ENCODE measurements around the gene MPG.

The MPG gene

GRCh38 chr16:65745-66144 lies 12.3 kb upstream of the MPG start:
- H3K9me3 ChIP-seq (ENCODE audit: control insufficient read depth, insufficient read depth, low read length): no peaks in the 10 kb centered on the region
- H3K4me3 ChIP-seq (ENCODE audit: low read length): no peak overlapping the region
- no peaks in the 10 kb centered on the region for H3F3A ChIP-seq (ENCODE audit: control insufficient read depth, insufficient read depth)
- TF ChIP-seq EZH2phosphoT487 (IDR thresholded peaks at IDR 0.05; ENCODE audit: borderline replicate concordance, low read length) (no peak), CTCF (IDR thresholded peaks at IDR 0.05; ENCODE audit: low read depth, low read length, poor library complexity, severe bottlenecking) (peak; percentile 94)
- H3K27ac ChIP-seq (ENCODE audit: low read depth, low read length): no peak overlapping the region
- H3K27me3 ChIP-seq (ENCODE audit: control insufficient read depth, low read length): peaks cover 29% of the 10 kb centered on the region
- no peaks in the 10 kb centered on the region for H3K79me2 ChIP-seq (ENCODE audit: control insufficient read depth, low read length)
- no peaks in the 10 kb centered on the region for H4K20me1 ChIP-seq (ENCODE audit: control insufficient read depth, insufficient read depth, low read depth, low read length)
- no peaks in the 10 kb centered on the region for H3K4me1 ChIP-seq (ENCODE audit: control insufficient read depth, low read length)
- H3K4me2 ChIP-seq (ENCODE audit: low read length): no peak overlapping the region
- H3K36me3 ChIP-seq (ENCODE audit: control insufficient read depth, low read length): no peaks in the 10 kb centered on the region
- H3K9me2 ChIP-seq (replicated peaks; ENCODE audit: control insufficient read depth, low read length): no peaks in the 10 kb centered on the region

GRCh38 chr16:66309-67182 lies 11.5 kb upstream of the MPG start:
- H3K4me2 ChIP-seq (ENCODE audit: low read length): no peak overlapping the region
- no peaks in the 10 kb centered on the region for H3K36me3 ChIP-seq (ENCODE audit: control insufficient read depth, low read length)
- no peak overlapping the region for H3K27ac ChIP-seq (ENCODE audit: low read depth, low read length)

GRCh38 chr16:67183-67791 lies 10.7 kb upstream of the MPG start:
- Histone ChIP-seq H3K9me2 (replicated peaks; ENCODE audit: control insufficient read depth, low read length) (no peaks in the 10 kb centered on the region), H3K4me3 (ENCODE audit: low read length) (no peak overlapping the region), H3K36me3 (ENCODE audit: control insufficient read depth, low read length) (no peaks in the 10 kb centered on the region), H3K27me3 (ENCODE audit: control insufficient read depth, low read length) (peaks cover 42% of the 10 kb centered on the region), H3K27ac (ENCODE audit: low read depth, low read length) (no peak overlapping the region), H3K4me2 (ENCODE audit: low read length) (no peak overlapping the region), H3K4me1 (ENCODE audit: control insufficient read depth, low read length) (no peaks in the 10 kb centered on the region), H3K79me2 (ENCODE audit: control insufficient read depth, low read length) (no peaks in the 10 kb centered on the region), H3F3A (ENCODE audit: control insufficient read depth, insufficient read depth) (no peaks in the 10 kb centered on the region), H3K9me3 (ENCODE audit: control insufficient read depth, insufficient read depth, low read length) (no peaks in the 10 kb centered on the region), H4K20me1 (ENCODE audit: control insufficient read depth, insufficient read depth, low read depth, low read length) (no peaks in the 10 kb centered on the region)
- TF ChIP-seq EZH2phosphoT487 (IDR thresholded peaks at IDR 0.05; ENCODE audit: borderline replicate concordance, low read length) (no peak), CTCF (IDR thresholded peaks at IDR 0.05; ENCODE audit: low read depth, low read length, poor library complexity, severe bottlenecking) (no peak)

More at GRCh38 chr16:66309-67182, 11.5 kb upstream of the MPG start:
- Histone ChIP-seq H3K9me2 (replicated peaks; ENCODE audit: control insufficient read depth, low read length) (no peaks in the 10 kb centered on the region), H3K79me2 (ENCODE audit: control insufficient read depth, low read length) (no peaks in the 10 kb centered on the region), H3K4me1 (ENCODE audit: control insufficient read depth, low read length) (no peaks in the 10 kb centered on the region), H3K4me3 (ENCODE audit: low read length) (no peak overlapping the region), H4K20me1 (ENCODE audit: control insufficient read depth, insufficient read depth, low read depth, low read length) (no peaks in the 10 kb centered on the region), H3K9me3 (ENCODE audit: control insufficient read depth, insufficient read depth, low read length) (no peaks in the 10 kb centered on the region), H3F3A (ENCODE audit: control insufficient read depth, insufficient read depth) (no peaks in the 10 kb centered on the region), H3K27me3 (ENCODE audit: control insufficient read depth, low read length) (peaks cover 37% of the 10 kb centered on the region)
- TF ChIP-seq CTCF (IDR thresholded peaks at IDR 0.05; ENCODE audit: low read depth, low read length, poor library complexity, severe bottlenecking): no peak
- TF ChIP-seq EZH2phosphoT487 (IDR thresholded peaks at IDR 0.05; ENCODE audit: borderline replicate concordance, low read length): no peak

Measured in DOHH2 (cell line).